ENCODE results near the gene PITPNM3. TPM values are rescaled to one million over a fixed set of nuclear protein-coding genes. Genes with fewer than 3 reads are reported as not detected.
"Not testable (repeated sequence)": the region's sequence is repeated elsewhere in the genome, so short reads cannot be mapped to it uniquely, and the experiment has no call there.

The PITPNM3 gene
- total RNA-seq = under 1 TPM; 0.37 to 0.76 TPM

DNA sequence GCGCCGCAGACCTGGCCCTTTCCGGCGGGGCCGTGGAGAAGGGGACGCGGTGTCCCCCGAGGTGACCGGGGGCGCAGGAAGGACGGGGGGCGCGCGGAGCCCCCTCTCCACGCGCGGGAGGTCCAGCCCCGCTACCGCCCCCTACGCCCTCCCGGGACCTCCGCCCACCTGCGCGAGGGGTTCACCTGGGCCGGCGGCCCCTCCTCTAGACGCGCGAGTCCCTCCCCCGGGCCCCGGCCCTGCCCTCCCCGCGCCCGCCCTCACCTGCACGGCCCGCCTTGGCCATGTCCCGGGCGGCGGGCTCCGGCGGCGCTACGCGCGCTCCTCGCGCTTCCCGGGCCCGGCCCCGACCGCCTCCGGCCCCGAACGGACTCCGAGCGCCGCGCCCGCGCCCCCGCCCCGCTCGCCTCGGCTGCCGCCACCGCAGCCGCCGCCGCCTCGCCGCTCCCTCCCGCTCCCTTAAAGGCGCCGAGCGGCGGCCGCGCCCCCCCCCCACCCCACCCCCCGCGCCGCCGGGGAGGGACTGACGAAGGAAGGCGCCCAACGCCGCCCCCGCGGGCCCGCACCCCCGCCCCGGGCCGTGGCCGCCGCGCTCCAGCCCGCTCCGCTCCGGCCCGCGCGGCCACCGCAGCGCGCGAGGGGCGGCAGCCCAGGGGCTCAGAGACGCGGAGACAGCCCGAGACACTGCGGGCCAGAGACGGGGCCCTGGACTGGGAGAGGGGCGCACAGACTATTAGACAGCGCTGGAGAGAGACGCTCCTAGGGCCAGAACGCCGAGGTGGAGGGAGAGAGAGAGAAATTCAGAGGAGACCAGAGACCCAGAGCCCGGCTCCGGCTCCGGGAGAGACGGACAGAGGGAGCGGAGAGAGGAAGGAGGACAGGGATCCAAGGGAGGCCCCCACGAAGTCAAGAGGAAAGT, at the start of gene PITPNM3:
TSS of gene PITPNM3 (minus strand) at position 435 of the 919 bp plus-strand sequence. CDS start at position 286, 149 bp downstream.
- no peak for DNase-seq
- H3K27ac Mint-ChIP-seq = no peak within 1 kb of the TSS
- CTCF ChIA-PET = no interaction called here
- ATAC-seq = no peak
- H3K36me3 Mint-ChIP-seq = no peaks in the 10 kb centered on the region
- no peak within 1 kb of the TSS for H3K4me3 Mint-ChIP-seq
- peaks cover 4% of the 10 kb centered on the region for H3K4me1 Mint-ChIP-seq
- no peaks in the 10 kb centered on the region for H3K9me3 Mint-ChIP-seq (ENCODE audit: low read depth)
- H3K27me3 Mint-ChIP-seq = peaks cover 55% of the 10 kb centered on the region

DNA sequence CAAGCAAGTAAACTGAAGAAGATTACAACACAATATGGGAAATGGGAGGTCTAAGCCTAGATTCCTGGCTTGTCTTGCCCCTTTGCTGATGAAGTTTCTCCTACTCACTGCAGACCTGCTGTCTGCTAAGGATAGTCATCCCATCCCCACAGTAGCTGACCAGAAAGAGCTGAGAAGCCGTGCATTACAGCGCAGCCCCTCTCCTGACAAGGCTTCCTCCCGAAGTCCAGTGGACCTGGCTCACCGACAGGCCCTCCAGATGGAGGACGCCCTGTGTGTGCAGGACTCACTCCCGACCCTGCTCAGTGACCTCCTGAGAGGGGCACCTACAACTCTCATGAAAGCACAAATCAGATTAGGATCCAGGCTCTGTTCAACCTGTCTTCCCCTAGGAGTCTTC, 48.8 kb upstream of the PITPNM3 start:
- peaks cover 25% of the 10 kb centered on the region for H3K36me3 Mint-ChIP-seq
- no peak for DNase-seq

GRCh38 chr17:6603744-6604325, 47.5 kb upstream of the PITPNM3 start:
- no peak for ATAC-seq
- H3K36me3 Mint-ChIP-seq = peaks cover 22% of the 10 kb centered on the region

More for the DNA sequence above, 48.8 kb upstream of the PITPNM3 start:
- H3K4me1 Mint-ChIP-seq = no peaks in the 10 kb centered on the region
- no peaks in the 10 kb centered on the region for H3K9me3 Mint-ChIP-seq (ENCODE audit: low read depth)
- CTCF ChIA-PET = interaction anchor here (0.6 to 1.4 kb wide), 2 partner anchors 130 to 136 kb away, joined by 3 read pairs; no protein-coding TSS in a partner anchor
- H3K4me3 Mint-ChIP-seq = no peak overlapping the region
- no peak for ATAC-seq
- H3K27me3 Mint-ChIP-seq = no peaks in the 10 kb centered on the region
- no peak overlapping the region for H3K27ac Mint-ChIP-seq

DNA sequence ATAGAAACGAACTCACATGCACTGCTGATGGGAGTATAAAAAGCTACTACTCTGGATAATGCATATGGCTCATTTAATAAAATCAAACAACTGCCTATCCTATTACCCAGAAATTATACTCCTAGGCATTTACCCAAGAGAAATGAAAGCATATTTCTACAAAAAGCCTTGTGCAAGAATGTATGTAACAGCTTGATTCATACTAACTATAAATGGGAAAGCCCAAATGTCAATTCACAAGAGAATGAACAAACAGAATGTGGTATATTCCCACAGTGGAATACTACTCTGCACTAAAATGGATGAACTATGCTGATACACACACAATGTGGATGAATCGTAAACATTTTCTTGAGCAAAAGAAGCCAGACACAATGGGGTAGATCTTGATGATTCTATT, 45.8 kb upstream of the PITPNM3 start:
- no peak overlapping the region for H3K27ac Mint-ChIP-seq
- no peak for DNase-seq
- CTCF ChIA-PET = no interaction called here
- no peak overlapping the region for H3K4me3 Mint-ChIP-seq
- H3K36me3 Mint-ChIP-seq = peaks cover 22% of the 10 kb centered on the region
- H3K9me3 Mint-ChIP-seq (ENCODE audit: low read depth) = no peaks in the 10 kb centered on the region
- no peak for ATAC-seq
- no peaks in the 10 kb centered on the region for H3K27me3 Mint-ChIP-seq
- H3K4me1 Mint-ChIP-seq = no peaks in the 10 kb centered on the region

More at GRCh38 chr17:6603744-6604325, 47.5 kb upstream of the PITPNM3 start:
- no peaks in the 10 kb centered on the region for H3K9me3 Mint-ChIP-seq (ENCODE audit: low read depth)
- no peaks in the 10 kb centered on the region for H3K27me3 Mint-ChIP-seq
- DNase-seq = no peak
- H3K4me1 Mint-ChIP-seq = no peaks in the 10 kb centered on the region
- H3K27ac Mint-ChIP-seq = no peak overlapping the region
- no peak overlapping the region for H3K4me3 Mint-ChIP-seq
- CTCF ChIA-PET = interaction anchor here (1.4 kb wide), 1 partner anchor 135 kb away, joined by 3 read pairs; no protein-coding TSS in a partner anchor

- DNase-seq = no peak
- no peaks in the 10 kb centered on the region for H3K4me1 Mint-ChIP-seq
- H3K27me3 Mint-ChIP-seq = no peaks in the 10 kb centered on the region
- no peaks in the 10 kb centered on the region for H3K9me3 Mint-ChIP-seq (ENCODE audit: low read depth)
- no peak overlapping the region for H3K27ac Mint-ChIP-seq
- H3K36me3 Mint-ChIP-seq = peaks cover 22% of the 10 kb centered on the region
- H3K4me3 Mint-ChIP-seq = no peak overlapping the region
- ATAC-seq = no peak
- CTCF ChIA-PET = no interaction called here
Measured at GRCh38 chr17:6599364-6599763, 43.0 kb upstream of the PITPNM3 start.

- Mint-ChIP-seq H3K27ac (no peak overlapping the region), H3K36me3 (peaks cover 26% of the 10 kb centered on the region), H3K4me1 (no peaks in the 10 kb centered on the region), H3K4me3 (no peak overlapping the region), H3K27me3 (no peaks in the 10 kb centered on the region), H3K9me3 (ENCODE audit: low read depth) (no peaks in the 10 kb centered on the region)
- DNase-seq = no peak
- CTCF ChIA-PET = interaction anchor here (1.4 kb wide), 1 partner anchor 13 kb away, joined by 3 read pairs; no protein-coding TSS in a partner anchor
- no peak for ATAC-seq
Measured at GRCh38 chr17:6597727-6598126, 41.4 kb upstream of the PITPNM3 start.

- no peak overlapping the region for H3K4me3 Mint-ChIP-seq
- CTCF ChIA-PET = no interaction called here
Measured at GRCh38 chr17:6596941-6597340, 40.6 kb upstream of the PITPNM3 start.

GRCh38 chr17:6596511-6596910, 40.2 kb upstream of the PITPNM3 start:
- ATAC-seq = no peak
- H3K4me1 Mint-ChIP-seq = peaks cover 7% of the 10 kb centered on the region
- H3K27ac Mint-ChIP-seq = no peak overlapping the region
- H3K36me3 Mint-ChIP-seq = peaks cover 29% of the 10 kb centered on the region
- DNase-seq = no peak
- CTCF ChIA-PET = no interaction called here
- H3K9me3 Mint-ChIP-seq (ENCODE audit: low read depth) = no peaks in the 10 kb centered on the region
- no peaks in the 10 kb centered on the region for H3K27me3 Mint-ChIP-seq
- H3K4me3 Mint-ChIP-seq = no peak overlapping the region

More at GRCh38 chr17:6596941-6597340, 40.6 kb upstream of the PITPNM3 start:
- peaks cover 27% of the 10 kb centered on the region for H3K36me3 Mint-ChIP-seq
- no peak for ATAC-seq
- no peaks in the 10 kb centered on the region for H3K9me3 Mint-ChIP-seq (ENCODE audit: low read depth)
- peaks cover 4% of the 10 kb centered on the region for H3K4me1 Mint-ChIP-seq
- H3K27me3 Mint-ChIP-seq = no peaks in the 10 kb centered on the region
- no peak for DNase-seq
- H3K27ac Mint-ChIP-seq = no peak overlapping the region

- ATAC-seq (no peak), DNase-seq (no peak)
- Mint-ChIP-seq H3K4me3 (no peak overlapping the region), H3K9me3 (ENCODE audit: low read depth) (no peaks in the 10 kb centered on the region), H3K27me3 (no peaks in the 10 kb centered on the region), H3K27ac (no peak overlapping the region), H3K36me3 (peaks cover 29% of the 10 kb centered on the region), H3K4me1 (peaks cover 7% of the 10 kb centered on the region)
- CTCF ChIA-PET = no interaction called here
Measured at GRCh38 chr17:6596081-6596480, 39.7 kb upstream of the PITPNM3 start.

DNA sequence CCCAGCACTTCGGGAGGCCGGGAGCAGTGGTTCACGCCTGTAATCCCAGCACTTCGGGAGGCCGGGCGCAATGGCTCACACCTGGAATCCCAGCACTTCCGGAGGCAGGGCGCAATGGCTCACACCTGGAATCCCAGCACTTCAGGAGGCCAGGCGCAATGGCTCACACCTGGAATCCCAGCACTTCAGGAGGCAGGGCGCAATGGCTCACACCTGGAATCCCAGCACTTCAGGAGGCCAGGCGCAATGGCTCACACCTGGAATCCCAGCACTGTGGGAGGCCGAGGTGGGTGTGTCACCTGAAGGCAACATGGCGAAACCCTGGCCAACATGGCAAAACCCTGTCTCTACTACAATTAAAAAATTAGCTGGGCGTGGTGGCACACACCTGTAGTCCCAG, 37.0 kb upstream of the PITPNM3 start:
- ATAC-seq; CTCF ChIA-PET; H3K4me3 Mint-ChIP-seq; H3K27me3 Mint-ChIP-seq; H3K4me1 Mint-ChIP-seq; H3K27ac Mint-ChIP-seq; H3K9me3 Mint-ChIP-seq (ENCODE audit: low read depth); DNase-seq: not testable (repeated sequence)
- H3K36me3 Mint-ChIP-seq = peaks cover 28% of the 10 kb centered on the region

- no peak overlapping the region for H3K4me3 Mint-ChIP-seq
- ATAC-seq (no peak), DNase-seq (no peak)
- peaks cover 35% of the 10 kb centered on the region for H3K36me3 Mint-ChIP-seq
- CTCF ChIA-PET = no interaction called here
- peaks cover 7% of the 10 kb centered on the region for H3K4me1 Mint-ChIP-seq
- H3K27ac Mint-ChIP-seq = no peak overlapping the region
- H3K9me3 Mint-ChIP-seq (ENCODE audit: low read depth) = no peaks in the 10 kb centered on the region
- no peaks in the 10 kb centered on the region for H3K27me3 Mint-ChIP-seq
Measured at GRCh38 chr17:6592173-6592572, 35.8 kb upstream of the PITPNM3 start.

GRCh38 chr17:6591599-6592158, 35.3 kb upstream of the PITPNM3 start:
- H3K4me3 Mint-ChIP-seq = no peak overlapping the region
- CTCF ChIA-PET = no interaction called here

DNA sequence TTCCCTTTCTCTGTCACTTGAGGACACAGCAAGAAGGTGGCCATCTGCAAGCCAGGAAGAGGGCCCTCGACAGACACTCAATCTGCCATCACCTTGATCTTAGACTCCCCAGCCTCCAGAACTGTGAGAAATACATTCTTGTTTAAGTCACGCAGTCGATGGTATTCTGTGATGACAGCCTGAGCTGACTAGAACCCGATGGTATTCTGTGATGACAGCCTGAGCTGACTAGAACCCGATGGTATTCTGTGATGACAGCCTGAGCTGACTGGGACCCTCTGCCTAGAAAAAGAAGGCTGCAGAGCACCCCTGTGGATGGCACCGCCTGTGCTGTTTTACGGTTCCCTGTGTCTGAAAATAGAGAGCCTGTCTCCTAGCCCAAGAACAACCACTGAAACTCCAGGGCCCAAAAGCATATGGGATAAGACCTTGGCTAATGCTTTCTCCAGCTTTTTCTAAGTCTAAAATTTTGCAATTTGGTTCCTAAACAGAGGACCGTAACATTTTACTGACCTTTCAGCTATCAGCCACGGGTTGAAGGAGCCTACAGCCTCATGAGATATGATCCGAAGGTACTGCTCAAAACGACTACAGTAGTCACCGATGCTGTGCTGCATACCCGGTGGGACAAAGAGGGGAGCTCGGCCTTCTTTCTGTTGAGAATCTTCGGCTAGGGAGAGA, 33.1 kb upstream of the PITPNM3 start:
- H3K4me1 Mint-ChIP-seq = peaks cover 7% of the 10 kb centered on the region
- no peak for ATAC-seq
- peaks cover 3% of the 10 kb centered on the region for H3K9me3 Mint-ChIP-seq (ENCODE audit: low read depth)
- no peak overlapping the region for H3K4me3 Mint-ChIP-seq
- no peaks in the 10 kb centered on the region for H3K27me3 Mint-ChIP-seq
- DNase-seq = no peak
- H3K27ac Mint-ChIP-seq = no peak overlapping the region
- CTCF ChIA-PET = interaction anchor here (1.4 kb wide), 1 partner anchor 19 kb away, joined by 3 read pairs; no protein-coding TSS in a partner anchor
- H3K36me3 Mint-ChIP-seq = peaks cover 47% of the 10 kb centered on the region

More at GRCh38 chr17:6591599-6592158, 35.3 kb upstream of the PITPNM3 start:
- Mint-ChIP-seq H3K27ac (no peak overlapping the region), H3K36me3 (peaks cover 35% of the 10 kb centered on the region), H3K4me1 (peaks cover 7% of the 10 kb centered on the region), H3K27me3 (no peaks in the 10 kb centered on the region), H3K9me3 (ENCODE audit: low read depth) (no peaks in the 10 kb centered on the region)
- DNase-seq (no peak), ATAC-seq (no peak)
